Chondrocyte (in vitro differentiated cells): ENCODE measurements around the gene CDYL. TPM values are rescaled to one million over a fixed set of nuclear protein-coding genes. Genes with fewer than 3 reads are reported as not detected.
A peak's percentile ranks its signal among the peaks of the same experiment; 100 is the strongest.

Experiments used
- DNase-seq: peaks from one replicate; pipeline ENCODE4 v3.0.0; 2021; ENCODE audit warnings: mixed read lengths, low spot score
- H3K27ac Mint-ChIP-seq: one replicate; pipeline ENCODE4 v1.8.0; 2021; ENCODE audit warnings: mild to moderate bottlenecking, moderate library complexity, mixed read lengths; ENCODE audit not compliant: unreplicated experiment
- H3K27me3 Mint-ChIP-seq: 2 replicates; pipeline ENCODE4 v1.8.0; 2021; ENCODE audit warnings: low read depth, mixed read lengths
- H3K36me3 Mint-ChIP-seq: 2 replicates; pipeline ENCODE4 v1.8.0; 2021; ENCODE audit warnings: low read depth, mixed read lengths
- H3K4me1 Mint-ChIP-seq: 2 replicates; pipeline ENCODE4 v1.8.0; 2021; ENCODE audit warnings: low read depth, mild to moderate bottlenecking, mixed read lengths
- H3K4me3 Mint-ChIP-seq: one replicate; pipeline ENCODE4 v1.8.0; 2021; ENCODE audit warnings: mild to moderate bottlenecking, moderate library complexity, mixed read lengths; ENCODE audit not compliant: unreplicated experiment
- H3K9me3 Mint-ChIP-seq: 2 replicates; pipeline ENCODE4 v1.8.0; 2021; ENCODE audit warnings: low read depth, mixed read lengths
- CTCF ChIP-seq: fragments of 200-600 bp; sonication (generic); IDR thresholded peaks from 2 replicates; pipeline ENCODE4 v1.5.0; 2021; ENCODE audit warnings: antibody characterized with exemption, mild to moderate bottlenecking, moderate library complexity
- total RNA-seq: library from RNA; stranded (reverse); gene quantifications from 3 replicates; pipeline ENCODE4 v1.2.1, GENCODE V29; 2021

The CDYL gene
- total RNA-seq, 1 donor from 2014 or later = 63.7 TPM

GRCh38 chr6:4885341-4885933, 109.2 kb downstream of the CDYL start:
- Mint-ChIP-seq H3K36me3 (no peaks in the 10 kb centered on the region), H3K9me3 (peaks cover 4% of the 10 kb centered on the region), H3K27ac (no peak overlapping the region), H3K4me3 (no peak overlapping the region), H3K27me3 (no peaks in the 10 kb centered on the region), H3K4me1 (peaks cover 17% of the 10 kb centered on the region)
- DNase-seq = no peak
- TF ChIP-seq CTCF = no peak

GRCh38 chr6:4888841-4889240, 112.6 kb downstream of the CDYL start:
- H3K4me1 Mint-ChIP-seq = peaks cover 9% of the 10 kb centered on the region
- no peak for DNase-seq
- no peak for TF ChIP-seq CTCF
- no peak overlapping the region for H3K4me3 Mint-ChIP-seq
- H3K9me3 Mint-ChIP-seq = peaks cover 4% of the 10 kb centered on the region
- H3K27ac Mint-ChIP-seq = no peak overlapping the region
- H3K36me3 Mint-ChIP-seq = peaks cover 10% of the 10 kb centered on the region
- no peaks in the 10 kb centered on the region for H3K27me3 Mint-ChIP-seq

- Mint-ChIP-seq H3K4me1 (peaks cover 9% of the 10 kb centered on the region), H3K27me3 (no peaks in the 10 kb centered on the region), H3K36me3 (peaks cover 15% of the 10 kb centered on the region), H3K27ac (peak overlapping the region; percentile 30), H3K9me3 (peaks cover 4% of the 10 kb centered on the region), H3K4me3 (no peak overlapping the region)
- TF ChIP-seq CTCF = no peak
- DNase-seq = no peak
Observed at GRCh38 chr6:4889701-4890100, 113.5 kb downstream of the CDYL start.

- Mint-ChIP-seq H3K27ac (no peak overlapping the region), H3K4me1 (peaks cover 9% of the 10 kb centered on the region), H3K9me3 (peaks cover 4% of the 10 kb centered on the region), H3K36me3 (peaks cover 15% of the 10 kb centered on the region), H3K4me3 (no peak overlapping the region), H3K27me3 (no peaks in the 10 kb centered on the region)
- TF ChIP-seq CTCF = no peak
- DNase-seq = no peak
Observed at GRCh38 chr6:4890191-4890590, 114.0 kb downstream of the CDYL start.

- no peak for DNase-seq
- Mint-ChIP-seq H3K27ac (no peak overlapping the region), H3K4me1 (peaks cover 9% of the 10 kb centered on the region), H3K27me3 (no peaks in the 10 kb centered on the region), H3K4me3 (no peak overlapping the region), H3K9me3 (peaks cover 4% of the 10 kb centered on the region), H3K36me3 (peaks cover 15% of the 10 kb centered on the region)
- no peak for TF ChIP-seq CTCF
Observed at GRCh38 chr6:4890627-4891026, 114.4 kb downstream of the CDYL start.
